Suprapubic skin (tissue), 3 donors: Measurements from ENCODE around the gene ITPK1.

Source experiments
- CTCF ChIP-seq, 2 donors: fragments of 200-600 bp in 1 of 2; fragments of 450-650 bp in 1 of 2; sonication (generic) in 1 of 2; IDR thresholded peaks; one replicate each; pipeline ENCODE4 v1.5.1; 2016 to 2019; ENCODE audit warnings: antibody characterized with exemption in 2 of 2, mild to moderate bottlenecking in 1 of 2, moderate library complexity in 1 of 2
- EP300 ChIP-seq: sonication (generic); formaldehyde crosslinking; IDR thresholded peaks from one replicate; pipeline ENCODE4 v1.6.1; 2017; ENCODE audit warnings: antibody characterized with exemption
- POLR2A ChIP-seq, 2 donors: fragments of 450-650 bp; IDR thresholded peaks; one replicate each; pipeline ENCODE4 v1.6.1; 2017; ENCODE audit warnings: antibody characterized with exemption in 2 of 2, mild to moderate bottlenecking in 2 of 2, moderate library complexity in 2 of 2

GRCh38 chr14:93110856-93111419 is 4.8 kb downstream of the ITPK1 start:
- no peak for TF ChIP-seq CTCF (IDR thresholded peaks at IDR 0.05)
- TF ChIP-seq EP300 = no peak
- TF ChIP-seq POLR2A (IDR thresholded peaks at IDR 0.05) = no peak
